Prostate gland (tissue), 2 donors: Measurements from ENCODE around the gene ZNF777.

Source experiments
- POLR2A ChIP-seq: fragments of 450-650 bp; IDR thresholded peaks from one replicate; pipeline ENCODE4 v1.6.1; 2016; ENCODE audit warnings: antibody characterized with exemption, mild to moderate bottlenecking
- POLR2AphosphoS5 ChIP-seq: sonication (generic); formaldehyde crosslinking; IDR thresholded peaks from one replicate; pipeline ENCODE4 v1.6.1; 2017; ENCODE audit warnings: antibody characterized with exemption
- TF ChIP-seq, protein P1 (sequence below), 4 experiments: fragments of 200-600 bp in 2 of 4; fragments of 450-650 bp in 2 of 4; sonication (generic) in 2 of 4; IDR thresholded peaks; 1 replicate in 3 of 4; 2 replicates in 1 of 4; pipeline ENCODE4 v1.5.1; 2016 to 2019; ENCODE audit warnings: antibody characterized with exemption in 4 of 4, mild to moderate bottlenecking in 2 of 4, moderate library complexity in 2 of 4

DNA sequence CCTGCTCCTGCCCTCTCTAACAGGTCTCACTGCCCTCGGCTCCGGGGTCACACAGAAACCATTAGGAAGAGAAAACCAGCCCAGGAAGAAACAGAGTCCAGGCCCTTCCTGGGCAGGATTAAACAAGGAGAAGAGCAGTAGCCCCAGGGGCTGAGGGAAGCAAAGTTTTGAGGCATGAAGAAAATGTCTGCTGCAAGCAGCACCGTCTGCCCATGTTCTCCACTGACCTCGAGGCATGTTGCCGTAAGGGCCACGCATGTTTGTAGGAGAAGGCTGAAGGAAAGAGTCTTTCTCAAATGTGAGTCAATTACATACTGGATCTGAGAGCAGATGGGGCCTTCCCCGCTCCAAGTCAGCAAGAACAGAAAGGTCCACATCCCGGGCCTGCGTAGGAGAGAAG is 32.5 kb upstream of the ZNF777 start:
- TF ChIP-seq POLR2A (no peak), POLR2AphosphoS5 (no peak)
- TF ChIP-seq, protein P1, sequence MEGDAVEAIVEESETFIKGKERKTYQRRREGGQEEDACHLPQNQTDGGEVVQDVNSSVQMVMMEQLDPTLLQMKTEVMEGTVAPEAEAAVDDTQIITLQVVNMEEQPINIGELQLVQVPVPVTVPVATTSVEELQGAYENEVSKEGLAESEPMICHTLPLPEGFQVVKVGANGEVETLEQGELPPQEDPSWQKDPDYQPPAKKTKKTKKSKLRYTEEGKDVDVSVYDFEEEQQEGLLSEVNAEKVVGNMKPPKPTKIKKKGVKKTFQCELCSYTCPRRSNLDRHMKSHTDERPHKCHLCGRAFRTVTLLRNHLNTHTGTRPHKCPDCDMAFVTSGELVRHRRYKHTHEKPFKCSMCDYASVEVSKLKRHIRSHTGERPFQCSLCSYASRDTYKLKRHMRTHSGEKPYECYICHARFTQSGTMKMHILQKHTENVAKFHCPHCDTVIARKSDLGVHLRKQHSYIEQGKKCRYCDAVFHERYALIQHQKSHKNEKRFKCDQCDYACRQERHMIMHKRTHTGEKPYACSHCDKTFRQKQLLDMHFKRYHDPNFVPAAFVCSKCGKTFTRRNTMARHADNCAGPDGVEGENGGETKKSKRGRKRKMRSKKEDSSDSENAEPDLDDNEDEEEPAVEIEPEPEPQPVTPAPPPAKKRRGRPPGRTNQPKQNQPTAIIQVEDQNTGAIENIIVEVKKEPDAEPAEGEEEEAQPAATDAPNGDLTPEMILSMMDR (IDR thresholded peaks at IDR 0.05): no peak
